Muscle of back (tissue), 11 donors: ENCODE results near the gene BMP8A. TPM values are rescaled to one million over a fixed set of nuclear protein-coding genes. Genes with fewer than 3 reads are reported as not detected.
"Not testable (repeated sequence)": the region's sequence is repeated elsewhere in the genome, so short reads cannot be mapped to it uniquely, and the experiment has no call there.

Experiments
- DNase-seq, 3 donors: peaks; one replicate each; pipeline versions ENCODE4 v3.0.0 to v3.0.0-alpha.2; 2013
- polyA plus RNA-seq, 10 donors: library from polyadenylated mRNA; unstranded; fragments of 120-200 nt; gene quantifications; one replicate each; pipeline ENCODE4 v1.2.1, GENCODE V29; 2013; ENCODE audit not compliant: insufficient read length in 10 of 10

Gene BMP8A
- polyA plus RNA-seq, 10 donors = 0.29 to 1.2 (median 0.48) TPM

GRCh38 chr1:39481289-39481688, 10.1 kb upstream of the BMP8A start:
- no peak for DNase-seq

GRCh38 chr1:39483276-39483675, 8.2 kb upstream of the BMP8A start:
- DNase-seq = no peak

GRCh38 chr1:39484564-39484963, 6.9 kb upstream of the BMP8A start:
- DNase-seq = no peak

GRCh38 chr1:39485046-39485803, 6.2 kb upstream of the BMP8A start:
- DNase-seq = no peak

GRCh38 chr1:39488012-39488545, 3.4 kb upstream of the BMP8A start:
- no peak for DNase-seq

GRCh38 chr1:39488793-39489566, 2.5 kb upstream of the BMP8A start:
- no peak for DNase-seq

GRCh38 chr1:39489567-39490239, 1.7 kb upstream of the BMP8A start:
- DNase-seq = no peak

- no peak for DNase-seq
Observed at GRCh38 chr1:39490596-39491145, 765 bp upstream of the BMP8A start.

- not testable (repeated sequence) for DNase-seq
Observed at GRCh38 chr1:39492118-39493042, 944 bp downstream of the BMP8A start.

- not testable (repeated sequence) for DNase-seq
Observed at GRCh38 chr1:39493043-39493810, 1.8 kb downstream of the BMP8A start.

- DNase-seq = no peak
Observed at GRCh38 chr1:39494671-39495410, 3.4 kb downstream of the BMP8A start.

GRCh38 chr1:39496520-39496919, 5.1 kb downstream of the BMP8A start:
- DNase-seq = not testable (repeated sequence)

- DNase-seq = no peak
Observed at GRCh38 chr1:39497585-39497984, 6.1 kb downstream of the BMP8A start.

GRCh38 chr1:39498096-39498710, 6.8 kb downstream of the BMP8A start:
- not testable (repeated sequence) for DNase-seq

- DNase-seq = not testable (repeated sequence)
Observed at GRCh38 chr1:39498821-39499220, 7.4 kb downstream of the BMP8A start.

- DNase-seq = no peak
Observed at GRCh38 chr1:39499668-39500067, 8.2 kb downstream of the BMP8A start.

- no peak for DNase-seq
Observed at GRCh38 chr1:39500862-39501389, 9.5 kb downstream of the BMP8A start.

GRCh38 chr1:39501666-39502065, 10.2 kb downstream of the BMP8A start:
- no peak for DNase-seq

GRCh38 chr1:39504436-39504835, 13.0 kb downstream of the BMP8A start:
- DNase-seq = not testable (repeated sequence)
